ENCODE data around the gene KRTAP2-2.
"Not testable (repeated sequence)": the region's sequence is repeated elsewhere in the genome, so short reads cannot be mapped to it uniquely, and the experiment has no call there.

The KRTAP2-2 gene

GRCh38 chr17:41055130-41055529 lies at the start of gene KRTAP2-2:
Gene KRTAP2-2, minus strand, starts transcription at chr17:41055230. Its CDS starts 19 bp downstream, at chr17:41055211.
- DNase-seq = not testable (repeated sequence)

- not testable (repeated sequence) for DNase-seq
Measured at GRCh38 chr17:41104386-41105038, 49.5 kb upstream of the KRTAP2-2 start.

GRCh38 chr17:41103896-41104295 lies 48.9 kb upstream of the KRTAP2-2 start:
- DNase-seq = no peak

- no peak for DNase-seq
Measured at GRCh38 chr17:41101586-41102259, 46.7 kb upstream of the KRTAP2-2 start, which contains the start of gene KRTAP4-16. Gene KRTAP4-16, minus strand, starts transcription at chr17:41102209. Its CDS starts 0 bp downstream, at chr17:41102209.

GRCh38 chr17:41099682-41100480 lies 44.9 kb upstream of the KRTAP2-2 start:
- not testable (repeated sequence) for DNase-seq

- no peak for DNase-seq
Measured at GRCh38 chr17:41098481-41098880, 43.5 kb upstream of the KRTAP2-2 start.

- DNase-seq = no peak
Measured at GRCh38 chr17:41098042-41098441, 43.0 kb upstream of the KRTAP2-2 start, which contains the start of gene KRTAP4-8. Gene KRTAP4-8, minus strand, starts transcription at chr17:41098142. Its CDS starts 58 bp downstream, at chr17:41098084.

GRCh38 chr17:41096055-41096454 lies 41.0 kb upstream of the KRTAP2-2 start:
- no peak for DNase-seq

GRCh38 chr17:41088760-41089352 lies 33.8 kb upstream of the KRTAP2-2 start:
- DNase-seq = not testable (repeated sequence)

- not testable (repeated sequence) for DNase-seq
Measured at GRCh38 chr17:41084100-41084856, 29.2 kb upstream of the KRTAP2-2 start, which contains the start of gene KRTAP4-7. Gene KRTAP4-7, plus strand, starts transcription at chr17:41084150. Its CDS starts 57 bp downstream, at chr17:41084207.

- DNase-seq = not testable (repeated sequence)
Measured at GRCh38 chr17:41083427-41083826, 28.4 kb upstream of the KRTAP2-2 start.

GRCh38 chr17:41082626-41083025 lies 27.6 kb upstream of the KRTAP2-2 start:
- DNase-seq = no peak

- no peak for DNase-seq
Measured at GRCh38 chr17:41076788-41077187, 21.8 kb upstream of the KRTAP2-2 start.

- DNase-seq = no peak
Measured at GRCh38 chr17:41073676-41074075, 18.6 kb upstream of the KRTAP2-2 start.

GRCh38 chr17:41071606-41072360 lies 16.8 kb upstream of the KRTAP2-2 start:
- DNase-seq = no peak

- no peak for DNase-seq
Measured at GRCh38 chr17:41069031-41069430, 14.0 kb upstream of the KRTAP2-2 start.

GRCh38 chr17:41067281-41067680 lies 12.3 kb upstream of the KRTAP2-2 start:
- no peak for DNase-seq

GRCh38 chr17:41065829-41066624 lies 11.0 kb upstream of the KRTAP2-2 start, which contains the start of gene KRTAP2-4:
Gene KRTAP2-4, minus strand, starts transcription at chr17:41065879. Its CDS starts 34 bp downstream, at chr17:41065845.
- no peak for DNase-seq

GRCh38 chr17:41065016-41065689 lies 10.1 kb upstream of the KRTAP2-2 start:
- DNase-seq = not testable (repeated sequence)

- DNase-seq = no peak
Measured at GRCh38 chr17:41064301-41064700, 9.3 kb upstream of the KRTAP2-2 start.
